Measurements from ENCODE around the gene CDC14B.

CDC14B gene

DNA sequence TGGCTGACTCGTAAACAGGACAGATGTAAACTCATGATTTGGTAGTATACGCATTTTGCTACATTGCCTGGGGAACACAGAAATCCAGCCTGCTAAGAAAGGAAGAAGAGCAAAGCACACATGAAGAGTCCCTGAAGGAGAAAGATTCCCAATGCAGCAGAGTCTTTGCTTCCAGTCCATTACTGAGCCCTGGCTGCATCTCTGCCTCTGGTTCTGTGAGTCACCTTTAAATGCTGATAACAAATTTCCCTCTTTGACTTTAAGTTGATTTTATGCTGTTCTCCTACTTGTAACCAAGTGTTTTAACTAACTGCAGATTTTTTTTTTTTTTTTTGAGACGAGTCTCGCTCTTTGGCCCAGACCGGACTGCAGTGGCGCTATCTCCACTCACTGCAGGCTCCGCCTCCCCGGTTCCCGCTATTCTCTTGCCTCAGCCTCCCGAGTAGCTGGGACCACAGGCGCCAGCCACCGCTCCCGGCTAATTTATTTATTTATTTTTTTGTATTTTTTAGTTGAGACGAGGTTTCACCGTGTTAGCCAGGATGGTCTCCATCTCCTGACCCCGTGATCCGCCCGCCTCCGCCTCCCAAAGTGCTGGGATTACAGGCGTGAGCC is 44.0 kb upstream of the CDC14B start:
- TF ChIP-seq, protein P1, sequence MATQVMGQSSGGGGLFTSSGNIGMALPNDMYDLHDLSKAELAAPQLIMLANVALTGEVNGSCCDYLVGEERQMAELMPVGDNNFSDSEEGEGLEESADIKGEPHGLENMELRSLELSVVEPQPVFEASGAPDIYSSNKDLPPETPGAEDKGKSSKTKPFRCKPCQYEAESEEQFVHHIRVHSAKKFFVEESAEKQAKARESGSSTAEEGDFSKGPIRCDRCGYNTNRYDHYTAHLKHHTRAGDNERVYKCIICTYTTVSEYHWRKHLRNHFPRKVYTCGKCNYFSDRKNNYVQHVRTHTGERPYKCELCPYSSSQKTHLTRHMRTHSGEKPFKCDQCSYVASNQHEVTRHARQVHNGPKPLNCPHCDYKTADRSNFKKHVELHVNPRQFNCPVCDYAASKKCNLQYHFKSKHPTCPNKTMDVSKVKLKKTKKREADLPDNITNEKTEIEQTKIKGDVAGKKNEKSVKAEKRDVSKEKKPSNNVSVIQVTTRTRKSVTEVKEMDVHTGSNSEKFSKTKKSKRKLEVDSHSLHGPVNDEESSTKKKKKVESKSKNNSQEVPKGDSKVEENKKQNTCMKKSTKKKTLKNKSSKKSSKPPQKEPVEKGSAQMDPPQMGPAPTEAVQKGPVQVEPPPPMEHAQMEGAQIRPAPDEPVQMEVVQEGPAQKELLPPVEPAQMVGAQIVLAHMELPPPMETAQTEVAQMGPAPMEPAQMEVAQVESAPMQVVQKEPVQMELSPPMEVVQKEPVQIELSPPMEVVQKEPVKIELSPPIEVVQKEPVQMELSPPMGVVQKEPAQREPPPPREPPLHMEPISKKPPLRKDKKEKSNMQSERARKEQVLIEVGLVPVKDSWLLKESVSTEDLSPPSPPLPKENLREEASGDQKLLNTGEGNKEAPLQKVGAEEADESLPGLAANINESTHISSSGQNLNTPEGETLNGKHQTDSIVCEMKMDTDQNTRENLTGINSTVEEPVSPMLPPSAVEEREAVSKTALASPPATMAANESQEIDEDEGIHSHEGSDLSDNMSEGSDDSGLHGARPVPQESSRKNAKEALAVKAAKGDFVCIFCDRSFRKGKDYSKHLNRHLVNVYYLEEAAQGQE (IDR thresholded peaks at IDR 0.05; ENCODE audit: insufficient read depth in 1 of 2, low read depth in 2 of 2, low read length in 2 of 2), result no peak
- TF ChIP-seq TAF1 (IDR thresholded peaks at IDR 0.05; ENCODE audit: borderline replicate concordance, insufficient read depth, low read length) (no peak), POLR2AphosphoS5 (IDR thresholded peaks at IDR 0.05; ENCODE audit: low read depth, low read length) (no peak), FOXP2 (optimal IDR thresholded peaks at IDR 0.05; ENCODE audit: borderline replicate concordance, extremely low read depth, extremely low read length, insufficient read depth) (no peak), SIN3A (IDR thresholded peaks at IDR 0.05; ENCODE audit: borderline replicate concordance, insufficient read depth, low read length) (no peak)

- TF ChIP-seq TAF1 (IDR thresholded peaks at IDR 0.05; ENCODE audit: borderline replicate concordance, insufficient read depth, low read length) (no peak), SIN3A (IDR thresholded peaks at IDR 0.05; ENCODE audit: borderline replicate concordance, insufficient read depth, low read length) (no peak)
Measured at GRCh38 chr9:96661711-96662110, 42.1 kb upstream of the CDC14B start.

- TF ChIP-seq POLR2AphosphoS5 (IDR thresholded peaks at IDR 0.05; ENCODE audit: low read depth, low read length), result no peak
- TF ChIP-seq, protein P1 (IDR thresholded peaks at IDR 0.05; ENCODE audit: insufficient read depth in 1 of 2, low read depth in 2 of 2, low read length in 2 of 2), result no peak
- no peak for TF ChIP-seq SIN3A (IDR thresholded peaks at IDR 0.05; ENCODE audit: borderline replicate concordance, insufficient read depth, low read length)
- no peak for TF ChIP-seq FOXP2 (optimal IDR thresholded peaks at IDR 0.05; ENCODE audit: borderline replicate concordance, extremely low read depth, extremely low read length, insufficient read depth)
- TF ChIP-seq TAF1 (IDR thresholded peaks at IDR 0.05; ENCODE audit: borderline replicate concordance, insufficient read depth, low read length), result no peak
Measured at GRCh38 chr9:96660692-96661248, 41.1 kb upstream of the CDC14B start.

DNA sequence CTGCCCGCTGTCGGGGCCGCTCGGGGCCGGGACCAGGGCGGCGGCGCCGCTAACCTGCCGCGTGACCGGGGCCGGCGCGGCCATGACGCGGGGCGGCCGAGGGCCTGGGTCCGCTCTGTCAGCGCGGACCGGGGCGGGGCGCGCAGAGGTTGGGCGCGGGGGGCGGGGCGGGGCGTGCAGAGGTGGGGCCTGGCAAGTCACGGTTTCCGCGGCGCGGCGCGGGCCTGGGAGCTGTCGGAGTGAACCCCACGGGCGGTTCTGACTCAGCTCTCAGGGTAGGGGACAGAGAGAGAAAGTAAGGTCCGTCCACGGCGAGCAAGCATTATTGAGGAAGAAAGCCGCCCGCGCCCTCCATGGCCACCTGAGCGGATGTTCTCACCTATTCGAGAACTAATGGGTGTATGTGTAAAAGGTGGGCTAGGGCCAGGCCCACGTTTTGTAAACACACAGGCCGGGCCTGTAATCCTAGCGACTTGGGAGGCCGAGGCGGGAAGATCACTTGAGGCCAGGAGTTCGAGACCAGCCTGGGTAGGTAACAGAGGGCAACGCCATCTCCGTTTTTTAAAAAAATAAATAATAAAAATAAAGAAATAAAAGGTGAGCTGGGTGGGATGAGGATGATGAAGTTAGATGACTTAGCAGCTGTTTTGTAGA is 35.7 kb upstream of the CDC14B start, which contains the start of gene PRXL2C:
Gene PRXL2C, minus strand, starts transcription at position 120 of the 654 bp plus-strand sequence. Its CDS starts 36 bp downstream, at position 84.
- TF ChIP-seq TAF1 (IDR thresholded peaks at IDR 0.05; ENCODE audit: borderline replicate concordance, insufficient read depth, low read length) (no peak), FOXP2 (optimal IDR thresholded peaks at IDR 0.05; ENCODE audit: borderline replicate concordance, extremely low read depth, extremely low read length, insufficient read depth) (no peak), SIN3A (IDR thresholded peaks at IDR 0.05; ENCODE audit: borderline replicate concordance, insufficient read depth, low read length) (no peak), POLR2AphosphoS5 (IDR thresholded peaks at IDR 0.05; ENCODE audit: low read depth, low read length) (no peak)
- TF ChIP-seq, protein P1 (IDR thresholded peaks at IDR 0.05; ENCODE audit: insufficient read depth in 1 of 2, low read depth in 2 of 2, low read length in 2 of 2), result no peak

- TF ChIP-seq TAF1 (IDR thresholded peaks at IDR 0.05; ENCODE audit: borderline replicate concordance, insufficient read depth, low read length) (no peak), SIN3A (IDR thresholded peaks at IDR 0.05; ENCODE audit: borderline replicate concordance, insufficient read depth, low read length) (no peak), POLR2AphosphoS5 (IDR thresholded peaks at IDR 0.05; ENCODE audit: low read depth, low read length) (no peak), FOXP2 (optimal IDR thresholded peaks at IDR 0.05; ENCODE audit: borderline replicate concordance, extremely low read depth, extremely low read length, insufficient read depth) (no peak)
- TF ChIP-seq, protein P1 (IDR thresholded peaks at IDR 0.05; ENCODE audit: insufficient read depth in 1 of 2, low read depth in 2 of 2, low read length in 2 of 2), result no peak
Measured at GRCh38 chr9:96654450-96655197, 35.0 kb upstream of the CDC14B start.
